LNCaP clone FGC (cell line): ENCODE measurements around the gene SLC25A15.
"Not testable (repeated sequence)": the region's sequence is repeated elsewhere in the genome, so short reads cannot be mapped to it uniquely, and the experiment has no call there.

ENCODE experiments used
- DNase-seq: peaks from one replicate; pipeline ENCODE4 v3.0.0-alpha.2; 2011; ENCODE audit warnings: low read depth
- H3K4me3 ChIP-seq: 2 replicates; pipeline ENCODE4 v1.5.1; 2011; ENCODE audit warnings: mild to moderate bottlenecking, low read depth, low read length, control low read depth
- TF ChIP-seq, protein P1 (sequence below): IDR thresholded peaks from 2 replicates; pipeline ENCODE4 v1.5.1; 2012; ENCODE audit warnings: mild to moderate bottlenecking; ENCODE audit not compliant: control insufficient read depth, insufficient read depth; ENCODE audit errors: extremely low read depth

Gene SLC25A15

GRCh38 chr13:40812724-40813445, 23.5 kb downstream of the SLC25A15 start:
- TF ChIP-seq, protein P1, sequence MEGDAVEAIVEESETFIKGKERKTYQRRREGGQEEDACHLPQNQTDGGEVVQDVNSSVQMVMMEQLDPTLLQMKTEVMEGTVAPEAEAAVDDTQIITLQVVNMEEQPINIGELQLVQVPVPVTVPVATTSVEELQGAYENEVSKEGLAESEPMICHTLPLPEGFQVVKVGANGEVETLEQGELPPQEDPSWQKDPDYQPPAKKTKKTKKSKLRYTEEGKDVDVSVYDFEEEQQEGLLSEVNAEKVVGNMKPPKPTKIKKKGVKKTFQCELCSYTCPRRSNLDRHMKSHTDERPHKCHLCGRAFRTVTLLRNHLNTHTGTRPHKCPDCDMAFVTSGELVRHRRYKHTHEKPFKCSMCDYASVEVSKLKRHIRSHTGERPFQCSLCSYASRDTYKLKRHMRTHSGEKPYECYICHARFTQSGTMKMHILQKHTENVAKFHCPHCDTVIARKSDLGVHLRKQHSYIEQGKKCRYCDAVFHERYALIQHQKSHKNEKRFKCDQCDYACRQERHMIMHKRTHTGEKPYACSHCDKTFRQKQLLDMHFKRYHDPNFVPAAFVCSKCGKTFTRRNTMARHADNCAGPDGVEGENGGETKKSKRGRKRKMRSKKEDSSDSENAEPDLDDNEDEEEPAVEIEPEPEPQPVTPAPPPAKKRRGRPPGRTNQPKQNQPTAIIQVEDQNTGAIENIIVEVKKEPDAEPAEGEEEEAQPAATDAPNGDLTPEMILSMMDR = no peak
- no peak overlapping the region for H3K4me3 ChIP-seq
- DNase-seq = no peak

GRCh38 chr13:40813667-40814454, 24.4 kb downstream of the SLC25A15 start:
- H3K4me3 ChIP-seq = no peak overlapping the region
- TF ChIP-seq, protein P1 = peak; percentile 61
- no peak for DNase-seq

- no peak overlapping the region for H3K4me3 ChIP-seq
- DNase-seq = no peak
- TF ChIP-seq, protein P1 = no peak
These were observed 25.4 kb downstream of the SLC25A15 start for GRCh38 chr13:40814803-40815202.

GRCh38 chr13:40818926-40819325, 29.5 kb downstream of the SLC25A15 start:
- no peak overlapping the region for H3K4me3 ChIP-seq
- no peak for DNase-seq
- TF ChIP-seq, protein P1 = no peak

GRCh38 chr13:40819797-40820315, 30.4 kb downstream of the SLC25A15 start:
- TF ChIP-seq, protein P1 = no peak
- no peak overlapping the region for H3K4me3 ChIP-seq

GRCh38 chr13:40839725-40840124, 50.3 kb downstream of the SLC25A15 start:
- H3K4me3 ChIP-seq, DNase-seq: not testable (repeated sequence)

More at GRCh38 chr13:40819797-40820315, 30.4 kb downstream of the SLC25A15 start:
- no peak for DNase-seq

DNA sequence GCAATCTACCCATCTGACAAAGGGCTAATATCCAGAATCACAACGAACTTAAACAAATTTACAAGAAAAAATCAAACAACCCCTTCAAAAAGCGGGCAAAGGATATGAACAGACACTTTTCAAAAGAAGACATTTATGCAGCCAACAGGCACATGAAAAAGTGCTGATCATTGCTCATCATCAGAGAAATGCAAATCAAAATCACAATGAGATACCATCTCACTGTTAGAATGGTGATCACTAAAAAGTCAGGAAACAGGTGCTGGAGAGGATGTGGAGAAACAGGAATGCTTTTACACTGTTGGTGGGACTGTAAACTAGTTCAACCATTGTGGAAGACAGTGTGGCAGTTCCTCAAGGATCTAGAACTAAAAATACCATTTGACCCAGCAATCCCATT, 51.5 kb downstream of the SLC25A15 start:
- H3K4me3 ChIP-seq, DNase-seq: not testable (repeated sequence)
